Keratinocyte (primary cell): ENCODE results near the gene ITGA2. TPM values are rescaled to one million over a fixed set of nuclear protein-coding genes. Genes with fewer than 3 reads are reported as not detected.

Experiments used
- DNase-seq: peaks from one replicate; pipeline ENCODE4 v3.0.0-alpha.2; 2011; ENCODE audit warnings: low read depth, missing footprints, low spot score
- FAIRE-seq: peaks from 2 replicates; lab custom pipeline; 2011; peaks lifted over from hg19 to GRCh38; lab: Jason Lieb, UNC
- H2AFZ ChIP-seq: 2 replicates; pipeline ENCODE4 v1.6.0; 2012; ENCODE audit warnings: low read length, control low read depth, inconsistent platforms; ENCODE audit not compliant: control insufficient read depth
- H3K27ac ChIP-seq: 2 replicates; pipeline ENCODE4 v1.5.1; 2011; ENCODE audit warnings: low read length; ENCODE audit not compliant: control insufficient read depth, insufficient read depth
- H3K27me3 ChIP-seq: 3 replicates; pipeline ENCODE4 v1.6.0; 2011; ENCODE audit warnings: low read length; ENCODE audit not compliant: control insufficient read depth, insufficient read depth; ENCODE audit errors: extremely low read depth
- H3K36me3 ChIP-seq, 2 experiments: 2 replicates in 1 of 2; 3 replicates in 1 of 2; pipeline ENCODE4 v1.5.1; 2011; ENCODE audit warnings: low read length in 2 of 2, mild to moderate bottlenecking in 1 of 2; ENCODE audit not compliant: control insufficient read depth in 2 of 2, insufficient read depth in 2 of 2; ENCODE audit errors: extremely low read depth in 1 of 2
- H3K4me1 ChIP-seq: 3 replicates; pipeline ENCODE4 v1.5.1; 2011; ENCODE audit warnings: low read length; ENCODE audit not compliant: control insufficient read depth, insufficient read depth; ENCODE audit errors: extremely low read depth
- H3K4me2 ChIP-seq: 3 replicates; pipeline ENCODE4 v1.6.0; 2011; ENCODE audit warnings: low read depth, low read length; ENCODE audit not compliant: control insufficient read depth, insufficient read depth; ENCODE audit errors: extremely low read depth
- H3K4me3 ChIP-seq, 3 experiments: fragments of 200-600 bp in 1 of 3; sonication (generic) in 1 of 3; 2 replicates in 2 of 3; 3 replicates in 1 of 3; pipeline ENCODE4 v1.5.1; 2011 to 2016; ENCODE audit warnings: low read length in 3 of 3, mild to moderate bottlenecking in 3 of 3, control low read depth in 2 of 3, inconsistent platforms in 1 of 3, low read depth in 1 of 3, mixed read lengths in 1 of 3, mixed run types in 1 of 3, moderate library complexity in 1 of 3; ENCODE audit not compliant: control insufficient read depth in 2 of 3, insufficient read depth in 2 of 3; ENCODE audit errors: extremely low read depth in 1 of 3
- H3K79me2 ChIP-seq: 2 replicates; pipeline ENCODE4 v1.6.0; 2012; ENCODE audit warnings: low read length; ENCODE audit not compliant: control insufficient read depth, insufficient read depth
- H3K9ac ChIP-seq: 3 replicates; pipeline ENCODE4 v1.6.0; 2011; ENCODE audit warnings: low read length; ENCODE audit not compliant: control insufficient read depth, insufficient read depth; ENCODE audit errors: extremely low read depth
- H3K9me1 ChIP-seq: 3 replicates; pipeline ENCODE4 v1.6.0; 2011; ENCODE audit warnings: low read length; ENCODE audit not compliant: control insufficient read depth, insufficient read depth; ENCODE audit errors: extremely low read depth
- H3K9me3 ChIP-seq: 2 replicates; pipeline ENCODE4 v1.5.1; 2012; ENCODE audit warnings: low read depth, low read length; ENCODE audit not compliant: control insufficient read depth
- H4K20me1 ChIP-seq: 3 replicates; pipeline ENCODE4 v1.6.0; 2011; ENCODE audit warnings: low read length; ENCODE audit not compliant: control insufficient read depth, insufficient read depth; ENCODE audit errors: extremely low read depth
- EZH2 ChIP-seq: IDR thresholded peaks from one replicate; pipeline ENCODE4 v1.6.1; 2012; ENCODE audit warnings: inconsistent platforms, mild to moderate bottlenecking, low read length, moderate library complexity
- dilution Hi-C: fragments of 300-500 bp; cut with MboI; formaldehyde crosslinking; loops from one replicate; pipeline ENCODE4 v1.7.0; 2020; ENCODE audit warnings: low sequenced_read_pairs; ENCODE audit not compliant: extremely low pct_ligation_motif_present
- polyA plus RNA-seq, 5 experiments: library from polyadenylated mRNA; depleted of rRNA in 3 of 5; stranded (reverse) in 3 of 5; stranded (forward) in 1 of 5; unstranded in 1 of 5; fragments of >200 nt; gene quantifications; 1 replicate in 1 of 5; 2 replicates in 3 of 5; 3 replicates in 1 of 5; pipeline versions ENCODE4 v1.2.1 to v1.2.3, GENCODE V29; 2011 to 2012; ENCODE audit warnings: missing spikeins in 2 of 5, low read depth in 1 of 5, low replicate concordance in 1 of 5
- TF ChIP-seq, protein P1 (sequence below), 3 experiments: IDR thresholded peaks in 1 of 3; conservative IDR thresholded peaks in 1 of 3; optimal IDR thresholded peaks in 1 of 3; 2 replicates in 2 of 3; 3 replicates in 1 of 3; pipeline versions ENCODE3 to v1.5.1; 2011; ENCODE audit warnings: low read length in 3 of 3, mild to moderate bottlenecking in 3 of 3, moderate library complexity in 2 of 3, control low read depth in 1 of 3, inconsistent platforms in 1 of 3; ENCODE audit not compliant: insufficient read depth in 2 of 3; ENCODE audit errors: extremely low read depth in 1 of 3

ITGA2 gene
- polyA plus RNA-seq, 1 donor (not counting 4 experiments of a cell fraction or from before 2014, with no cell fraction given), result 112 TPM

DNA sequence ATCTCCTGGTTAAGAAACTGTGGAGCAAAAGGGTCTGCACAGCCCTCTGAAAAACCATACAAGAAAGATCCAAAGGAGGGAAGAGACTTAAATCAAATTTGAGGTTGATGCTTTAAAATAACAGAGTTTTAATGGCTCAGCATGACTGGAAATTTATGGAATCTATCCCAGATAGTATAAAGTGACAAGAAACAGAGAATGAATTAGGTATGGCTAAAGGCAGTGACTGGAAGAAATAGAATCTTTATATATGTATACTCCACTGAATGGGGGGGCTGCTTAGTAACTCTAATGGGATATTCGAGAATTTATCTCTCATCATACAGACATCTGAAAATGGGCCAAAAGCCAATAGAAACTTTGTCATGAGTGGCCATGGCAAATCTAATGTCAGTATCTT lies 138.0 kb downstream of the ITGA2 start:
- Histone ChIP-seq H3K4me1 (peaks cover 10% of the 10 kb centered on the region), H3K79me2 (no peaks in the 10 kb centered on the region), H3K27me3 (no peaks in the 10 kb centered on the region), H3K9me3 (no peaks in the 10 kb centered on the region), H3K4me3 (no peak overlapping the region), H3K9ac (no peak overlapping the region), H3K36me3 (no peaks in the 10 kb centered on the region), H3K27ac (no peak overlapping the region), H4K20me1 (no peaks in the 10 kb centered on the region), H2AFZ (no peak overlapping the region), H3K9me1 (no peaks in the 10 kb centered on the region), H3K4me2 (no peak overlapping the region)
- TF ChIP-seq EZH2, result no peak
- TF ChIP-seq, protein P1, sequence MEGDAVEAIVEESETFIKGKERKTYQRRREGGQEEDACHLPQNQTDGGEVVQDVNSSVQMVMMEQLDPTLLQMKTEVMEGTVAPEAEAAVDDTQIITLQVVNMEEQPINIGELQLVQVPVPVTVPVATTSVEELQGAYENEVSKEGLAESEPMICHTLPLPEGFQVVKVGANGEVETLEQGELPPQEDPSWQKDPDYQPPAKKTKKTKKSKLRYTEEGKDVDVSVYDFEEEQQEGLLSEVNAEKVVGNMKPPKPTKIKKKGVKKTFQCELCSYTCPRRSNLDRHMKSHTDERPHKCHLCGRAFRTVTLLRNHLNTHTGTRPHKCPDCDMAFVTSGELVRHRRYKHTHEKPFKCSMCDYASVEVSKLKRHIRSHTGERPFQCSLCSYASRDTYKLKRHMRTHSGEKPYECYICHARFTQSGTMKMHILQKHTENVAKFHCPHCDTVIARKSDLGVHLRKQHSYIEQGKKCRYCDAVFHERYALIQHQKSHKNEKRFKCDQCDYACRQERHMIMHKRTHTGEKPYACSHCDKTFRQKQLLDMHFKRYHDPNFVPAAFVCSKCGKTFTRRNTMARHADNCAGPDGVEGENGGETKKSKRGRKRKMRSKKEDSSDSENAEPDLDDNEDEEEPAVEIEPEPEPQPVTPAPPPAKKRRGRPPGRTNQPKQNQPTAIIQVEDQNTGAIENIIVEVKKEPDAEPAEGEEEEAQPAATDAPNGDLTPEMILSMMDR (optimal IDR thresholded peaks at IDR 0.05 in 1 of 3, IDR thresholded peaks at IDR 0.05 in 1 of 3, conservative IDR thresholded peaks at IDR 0.05 in 1 of 3; ENCODE audit: extremely low read depth in 1 of 3, insufficient read depth in 2 of 3, low read length in 3 of 3), result no peak
- dilution Hi-C loops, result no loop called here
- DNase-seq, result no peak
- no peak for FAIRE-seq

DNA sequence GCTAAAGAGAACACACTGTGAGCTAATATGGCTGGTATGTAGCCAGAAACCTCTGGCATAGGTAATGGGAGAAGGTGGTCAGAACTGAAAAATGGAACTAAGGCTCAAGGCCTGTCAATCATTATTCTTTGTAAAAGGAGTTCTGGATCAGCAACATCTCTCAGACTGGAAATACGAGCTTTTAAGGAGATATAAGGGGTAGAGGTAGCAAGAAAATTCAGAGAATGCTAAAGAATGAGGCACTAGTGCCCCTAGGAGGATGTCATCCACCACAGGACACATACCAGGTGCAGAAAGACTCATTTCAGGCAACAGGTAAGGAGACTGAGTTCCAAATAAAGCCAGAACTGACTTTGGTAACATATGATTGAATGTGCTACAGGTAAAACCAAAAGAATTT lies 139.3 kb downstream of the ITGA2 start:
- Histone ChIP-seq H3K4me3 (no peak overlapping the region), H3K9me3 (no peaks in the 10 kb centered on the region), H3K4me2 (no peak overlapping the region), H3K79me2 (no peaks in the 10 kb centered on the region), H3K9ac (no peak overlapping the region), H3K27ac (no peak overlapping the region), H3K36me3 (no peaks in the 10 kb centered on the region), H4K20me1 (no peaks in the 10 kb centered on the region), H3K9me1 (no peaks in the 10 kb centered on the region), H3K4me1 (peaks cover 10% of the 10 kb centered on the region), H2AFZ (no peak overlapping the region), H3K27me3 (no peaks in the 10 kb centered on the region)
- TF ChIP-seq EZH2, result no peak
- TF ChIP-seq, protein P1 (optimal IDR thresholded peaks at IDR 0.05 in 1 of 3, IDR thresholded peaks at IDR 0.05 in 1 of 3, conservative IDR thresholded peaks at IDR 0.05 in 1 of 3; ENCODE audit: extremely low read depth in 1 of 3, insufficient read depth in 2 of 3, low read length in 3 of 3), result no peak
- FAIRE-seq, result no peak
- DNase-seq, result no peak
- dilution Hi-C loops, result no loop called here
